Activated CD4-positive, alpha-beta T cell treated with anti-CD3 and anti-CD28 coated beads, Interleukin-2, amount 50 U/mL, for 4 hours (primary cell): ENCODE results near the gene ADAM33.

Experiments
- DNase-seq, 2 experiments: peaks; one replicate each; pipeline ENCODE4 v3.0.0-alpha.2; 2020

The ADAM33 gene

DNA sequence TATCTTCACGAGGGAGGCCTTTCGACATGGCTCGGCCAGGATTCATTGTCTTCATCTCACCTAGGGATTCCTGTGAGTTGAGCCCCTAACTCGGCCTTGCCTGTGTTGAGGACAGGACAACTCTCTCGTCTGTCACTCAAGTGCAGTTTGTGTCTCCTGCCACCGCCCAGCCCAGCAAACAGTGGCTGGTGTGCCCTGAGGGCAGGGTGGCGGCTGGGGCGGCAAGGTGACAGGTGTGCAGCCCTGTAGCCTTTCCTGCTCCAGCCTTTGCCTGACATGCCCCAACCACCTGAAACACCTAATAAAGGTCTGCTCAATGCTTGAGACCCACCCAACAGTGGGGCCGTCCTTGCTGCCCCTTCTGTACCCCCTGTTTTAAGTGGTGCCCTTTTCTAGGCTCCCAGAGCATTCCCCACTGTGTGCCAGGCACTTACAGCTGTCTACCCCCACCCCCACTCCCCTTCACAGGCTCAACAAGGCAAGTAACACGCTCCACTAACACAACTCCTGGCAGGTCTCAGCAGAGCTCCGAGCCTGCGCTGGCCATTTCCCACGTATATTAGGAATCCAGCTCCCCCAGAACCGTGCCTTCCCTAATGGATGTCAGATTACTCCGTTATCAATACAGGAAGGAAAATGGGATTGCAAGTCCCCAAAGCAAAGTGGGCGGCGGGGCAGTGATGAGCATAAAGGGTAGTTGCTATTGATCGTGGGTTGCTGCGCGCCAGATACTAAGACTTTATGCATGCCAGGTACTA lies 36.3 kb downstream of the ADAM33 start:
- no peak for DNase-seq

DNA sequence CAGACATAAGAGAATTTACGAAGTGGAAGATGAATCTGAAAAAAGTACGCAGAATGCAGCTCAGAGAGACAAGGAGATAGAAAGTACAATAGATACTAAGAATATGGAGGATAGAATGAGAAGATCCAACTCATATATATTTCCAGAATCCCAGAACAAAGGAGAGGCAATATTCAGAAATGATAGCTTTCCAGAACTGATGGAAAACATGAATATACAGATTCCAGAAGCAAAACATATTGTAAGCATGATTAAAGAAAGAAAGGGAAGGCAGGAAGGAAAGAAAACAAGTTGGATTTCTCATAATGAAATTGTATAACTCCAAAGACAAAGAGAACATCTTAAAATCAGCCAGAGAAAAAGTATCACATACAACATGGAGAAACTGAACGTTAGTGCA lies 41.6 kb downstream of the ADAM33 start:
- DNase-seq, result no peak

DNA sequence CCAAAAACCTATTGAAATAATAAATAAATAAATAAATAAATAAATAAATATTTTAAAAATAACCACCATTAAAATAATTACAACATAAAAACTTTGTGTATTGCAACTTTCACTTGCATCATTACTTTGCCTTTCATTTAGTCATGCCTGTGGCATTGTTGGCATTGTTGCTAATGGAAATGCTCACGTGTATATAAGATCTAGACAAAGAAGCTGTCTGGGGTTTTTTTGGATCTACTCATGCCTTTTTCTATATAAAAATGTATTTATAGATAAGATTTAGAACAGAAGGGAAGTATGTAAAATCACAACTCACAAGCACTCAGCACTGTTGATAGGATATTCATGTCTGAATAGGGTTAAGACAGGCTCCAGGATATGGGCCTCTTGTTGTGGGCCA lies 46.5 kb downstream of the ADAM33 start:
- DNase-seq, result no peak

DNA sequence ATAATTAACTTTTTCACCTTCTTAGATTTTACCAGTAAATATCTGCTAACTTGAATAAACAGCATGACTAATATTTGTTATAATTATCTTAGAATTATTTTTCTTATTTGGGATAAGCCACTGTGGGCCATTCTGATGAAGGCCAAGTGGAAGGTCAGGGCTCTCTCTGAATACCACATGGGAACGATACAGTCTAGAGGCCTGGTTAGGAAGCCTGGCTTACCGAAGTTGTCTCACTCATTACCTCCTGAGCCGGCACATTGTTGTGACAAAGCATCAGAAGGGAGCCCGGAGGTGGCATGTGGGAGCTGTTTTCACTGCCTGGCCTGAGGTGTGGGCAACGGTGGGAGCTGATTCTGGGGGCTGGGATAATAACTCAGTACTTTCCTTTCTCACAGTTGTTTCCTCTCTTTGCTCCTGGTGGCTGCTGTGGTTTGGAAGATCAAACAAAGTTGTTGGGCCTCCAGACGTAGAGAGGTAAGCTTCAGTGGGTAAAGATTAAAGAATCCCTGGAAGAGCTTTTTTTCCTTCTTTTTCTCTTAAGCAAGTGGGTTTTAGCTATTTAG lies 47.8 kb downstream of the ADAM33 start:
- DNase-seq, result no peak

DNA sequence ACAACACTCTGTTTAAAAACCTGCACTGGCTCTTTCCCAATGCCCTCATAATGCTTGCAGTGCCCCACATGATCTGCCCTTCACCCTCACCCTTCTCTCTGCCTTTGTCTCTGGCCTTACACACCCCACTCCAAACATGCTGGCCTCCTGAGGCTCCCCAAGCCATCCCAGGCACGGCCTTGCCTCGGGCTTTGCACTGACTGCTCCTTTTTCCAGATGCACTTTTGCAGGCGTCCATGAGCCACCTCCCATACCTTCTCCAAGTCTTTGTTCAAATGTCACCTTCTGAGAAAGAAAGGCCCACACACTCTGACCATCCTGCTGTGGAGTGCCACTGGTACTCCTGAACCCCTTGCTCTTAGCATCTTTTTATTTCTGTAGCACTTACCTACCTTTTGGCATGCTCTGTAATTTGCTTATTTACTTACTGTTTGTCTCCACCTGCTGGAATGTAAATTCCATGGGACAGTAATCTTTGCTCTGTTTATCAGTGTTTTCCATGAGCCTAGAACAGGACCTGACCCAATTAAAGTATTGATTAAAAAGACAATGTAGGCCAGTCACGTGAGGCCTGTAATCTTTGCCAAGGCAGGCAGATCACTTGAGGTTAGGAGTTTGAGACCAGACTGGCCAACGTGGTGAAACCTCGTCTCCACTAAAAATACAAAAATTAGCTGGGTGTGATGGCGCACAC lies 49.4 kb downstream of the ADAM33 start:
- no peak for DNase-seq

DNA sequence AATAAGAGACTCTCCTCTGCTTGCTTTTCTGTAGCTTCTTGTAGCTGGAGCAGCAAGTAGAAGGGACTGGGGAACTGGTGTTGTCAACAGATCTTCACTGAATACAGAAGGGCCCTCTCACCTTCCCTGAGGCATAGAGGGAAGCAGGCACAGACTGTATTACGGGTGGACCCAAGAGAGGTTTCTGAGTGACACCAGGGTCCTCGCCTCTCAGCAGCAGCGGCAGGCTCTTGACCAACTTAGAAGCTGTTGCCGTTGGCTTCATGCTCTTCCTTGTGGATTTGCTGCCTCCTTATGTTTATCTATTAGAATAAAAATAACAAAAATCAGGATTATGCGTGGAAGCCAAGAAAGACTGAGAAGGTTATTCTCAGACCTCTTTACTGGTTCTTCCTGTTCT lies 50.3 kb downstream of the ADAM33 start:
- DNase-seq, result no peak

DNA sequence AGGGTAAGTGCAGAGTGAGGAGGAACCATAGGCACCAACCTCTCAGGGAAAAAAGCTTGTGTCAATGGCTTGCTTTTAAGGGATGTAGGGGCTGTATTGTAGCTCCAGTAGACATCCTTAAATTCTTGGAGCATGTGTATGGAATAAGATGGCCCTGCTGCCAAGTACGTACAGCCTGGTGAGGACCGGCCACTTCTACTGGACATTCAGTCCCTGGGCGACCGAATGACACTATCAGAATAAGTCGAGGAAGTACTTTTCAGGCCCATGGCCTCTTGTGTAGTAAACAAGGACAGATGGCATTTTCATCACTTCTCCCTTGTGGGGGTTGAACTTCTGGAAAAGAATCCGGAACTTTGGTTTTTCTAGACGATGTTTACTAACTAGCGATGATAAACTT lies 51.4 kb downstream of the ADAM33 start:
- DNase-seq, result no peak

DNA sequence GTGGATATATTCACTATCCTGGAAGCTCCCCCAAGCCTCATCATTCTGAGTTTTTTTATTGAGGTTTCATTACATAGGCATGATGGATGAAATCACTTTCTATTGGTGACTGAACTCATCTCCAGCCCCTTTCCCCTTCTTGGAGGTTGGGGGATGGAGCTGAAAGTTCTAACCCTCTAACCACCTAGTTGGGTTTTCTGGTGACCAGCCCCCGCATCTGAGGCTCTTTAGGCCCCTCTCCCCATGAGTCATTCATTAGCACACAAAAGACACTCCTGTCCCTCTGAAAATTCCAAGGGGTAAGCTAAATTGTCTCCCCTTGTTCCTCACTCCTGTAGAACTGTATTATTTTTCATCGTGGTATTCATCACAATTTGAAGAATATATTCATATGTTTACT lies 51.9 kb downstream of the ADAM33 start:
- DNase-seq, result no peak

DNA sequence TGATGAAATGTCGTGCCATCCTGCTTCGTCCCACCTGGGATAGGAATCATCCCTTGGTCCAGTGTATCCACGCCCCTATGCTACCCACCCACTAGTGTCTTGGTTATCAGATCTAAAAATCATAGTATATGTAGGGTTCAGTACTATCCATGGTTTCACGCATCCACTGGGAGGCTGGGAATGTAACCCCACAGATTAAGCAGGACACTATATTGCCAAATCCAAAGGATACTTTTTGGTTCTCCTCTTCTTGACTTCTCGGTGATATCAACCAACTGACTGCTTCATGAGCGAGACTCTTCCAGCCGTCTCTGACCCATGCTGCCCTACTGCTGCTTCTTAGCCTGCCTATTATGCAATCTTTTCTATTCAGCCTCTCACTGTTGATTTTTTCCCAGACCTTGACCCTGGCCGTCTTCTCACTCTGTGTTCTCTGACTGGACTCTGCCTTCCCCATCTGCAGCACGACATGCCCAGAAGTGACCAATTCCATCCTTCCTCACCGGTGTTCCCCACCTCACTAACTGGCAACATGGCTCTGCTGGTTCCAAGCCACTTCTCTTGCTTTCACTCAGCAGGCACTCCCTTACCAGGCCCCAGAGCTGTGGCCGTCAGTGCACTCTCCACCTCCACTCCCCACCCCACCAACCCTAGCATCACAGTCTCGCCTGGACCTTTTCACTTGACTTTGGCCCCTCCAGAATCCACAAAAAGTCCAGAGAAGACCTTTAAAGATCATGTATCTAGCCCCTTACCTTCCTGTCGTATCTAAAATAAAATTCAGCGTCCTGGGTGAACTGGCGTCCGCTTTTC lies 53.1 kb downstream of the ADAM33 start:
- DNase-seq, result no peak

DNA sequence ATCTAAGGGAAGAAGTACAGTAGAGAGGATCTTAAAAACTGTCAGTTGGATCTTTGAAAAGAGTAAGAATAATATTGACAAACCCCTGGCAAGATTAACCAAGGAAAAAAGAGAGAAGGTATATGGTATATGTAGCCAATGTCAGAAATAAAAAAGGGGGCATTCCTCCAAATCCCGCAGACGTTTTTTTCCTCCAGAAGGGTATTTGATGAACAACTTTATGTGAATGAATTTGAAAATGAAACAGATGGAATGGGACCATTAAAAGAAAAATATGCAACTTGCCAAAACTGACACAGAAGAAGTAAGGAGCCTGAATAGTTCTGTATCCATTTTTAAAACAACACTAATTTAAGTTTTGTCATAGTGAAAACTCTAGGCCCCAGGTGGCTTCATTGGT lies 54.3 kb downstream of the ADAM33 start:
- no peak for DNase-seq

DNA sequence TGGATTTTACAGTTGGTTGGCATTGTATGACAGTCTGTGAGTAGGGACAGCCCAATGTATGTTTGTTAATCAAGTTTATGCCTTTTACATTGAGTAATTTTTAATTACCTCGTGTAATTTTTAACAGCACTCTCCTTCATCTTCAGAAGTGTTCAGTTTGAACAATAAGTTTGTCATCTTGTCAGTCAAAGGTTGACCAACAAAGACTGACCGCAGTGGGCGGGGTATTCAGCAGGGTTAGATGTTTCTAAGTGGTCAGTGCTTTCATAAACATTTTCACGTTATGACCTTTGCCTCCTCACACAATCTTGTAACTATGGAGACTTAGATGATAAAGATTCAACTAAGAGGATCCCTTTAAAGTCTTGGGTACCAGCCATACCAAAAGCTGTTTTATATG lies 59.4 kb downstream of the ADAM33 start:
- no peak for DNase-seq

DNA sequence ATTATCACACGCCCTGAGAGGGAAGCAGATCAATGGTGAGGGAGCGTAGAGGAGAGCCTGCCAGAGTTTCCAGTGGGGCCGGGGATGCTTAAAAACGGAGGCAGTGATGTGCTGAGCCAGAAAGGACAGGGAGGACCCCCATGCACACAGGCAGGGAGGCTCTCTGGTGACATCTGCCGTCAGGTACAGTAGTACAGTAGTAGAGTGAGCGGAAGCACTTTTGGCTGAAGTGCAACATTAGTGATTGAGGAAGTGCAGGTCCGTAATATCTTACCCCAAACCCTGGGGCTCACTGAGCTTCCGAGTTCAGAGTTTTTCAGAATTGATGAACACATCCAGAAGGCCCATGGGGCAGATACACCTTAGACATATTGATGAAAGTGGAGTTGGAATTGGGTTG lies 60.7 kb downstream of the ADAM33 start:
- no peak for DNase-seq
